Panc1 (cell line): ENCODE results near the gene CSNK1G1. TPM values are rescaled to one million over a fixed set of nuclear protein-coding genes. Genes with fewer than 3 reads are reported as not detected.

ENCODE experiments used
- ATAC-seq: fragments of 200-7000 bp; cut with Tn5 transposase; 2 replicates; pipeline ENCODE4 v1.9.1; 2020; ENCODE audit warnings: mild to moderate bottlenecking, moderate library complexity
- BruUV-seq: library from RNA; stranded (reverse); fragments of 400-500 nt; replicated peaks from 2 replicates; lab custom pipeline; 2021; lab: Mats Ljungman, UMichigan
- CTCF ChIA-PET: fragments of 300-600 bp; sonication (Branson Sonifier 250); formaldehyde crosslinking; loops from one replicate; lab custom pipeline; 2022; ENCODE audit warnings: antibody characterized with exemption; lab: Charles Lee
- POLR2A ChIA-PET: fragments of 300-600 bp; sonication (Branson Sonifier 250); formaldehyde crosslinking; loops from one replicate; lab custom pipeline; 2022; ENCODE audit warnings: antibody characterized with exemption; lab: Charles Lee
- DNase-seq: peaks from one replicate; pipeline ENCODE4 v3.0.0-alpha.2; 2010; ENCODE audit warnings: low read depth, low spot score
- H3K27ac ChIP-seq: 2 replicates; pipeline ENCODE4 v1.5.1; 2011; ENCODE audit warnings: mild to moderate bottlenecking, low read length, inconsistent platforms
- H3K27me3 ChIP-seq: fragments of 200-500 bp; sonication (Bioruptor generic); 2 replicates; pipeline ENCODE4 v1.6.0; 2014; ENCODE audit warnings: low read length, inconsistent platforms; ENCODE audit not compliant: control insufficient read depth, insufficient read depth
- H3K36me3 ChIP-seq: fragments of 200-500 bp; sonication (Bioruptor generic); 2 replicates; pipeline ENCODE4 v1.5.1; 2014; ENCODE audit warnings: inconsistent platforms, mild to moderate bottlenecking, low read length, moderate library complexity; ENCODE audit not compliant: control insufficient read depth, insufficient read depth
- H3K4me1 ChIP-seq: 2 replicates; pipeline ENCODE4 v1.5.1; 2011; ENCODE audit warnings: inconsistent platforms, mild to moderate bottlenecking, low read length, moderate library complexity; ENCODE audit not compliant: control insufficient read depth, insufficient read depth
- H3K4me3 ChIP-seq, 2 experiments: 2 replicates each; pipeline ENCODE4 v1.5.1; 2011 to 2012; ENCODE audit warnings: low read depth in 2 of 2, low read length in 2 of 2, mild to moderate bottlenecking in 2 of 2, inconsistent platforms in 1 of 2, moderate library complexity in 1 of 2
- H3K9me3 ChIP-seq: fragments of 200-500 bp; sonication (Bioruptor generic); 2 replicates; pipeline ENCODE4 v1.5.1; 2014; ENCODE audit warnings: low read depth, mild to moderate bottlenecking, inconsistent platforms, low read length, moderate library complexity; ENCODE audit not compliant: control insufficient read depth, insufficient read depth
- POLR2AphosphoS5 ChIP-seq: IDR thresholded peaks from 2 replicates; pipeline ENCODE4 v1.6.1; 2012; ENCODE audit warnings: mild to moderate bottlenecking, low read depth, low read length, moderate library complexity
- REST ChIP-seq, 2 experiments: IDR thresholded peaks; 2 replicates each; pipeline ENCODE4 v1.6.1; 2011 to 2012; ENCODE audit warnings: low read depth in 2 of 2, control low read depth in 1 of 2, low read length in 1 of 2, mild to moderate bottlenecking in 1 of 2, moderate library complexity in 1 of 2; ENCODE audit not compliant: insufficient read depth in 1 of 2
- SIN3A ChIP-seq: IDR thresholded peaks from 2 replicates; pipeline ENCODE4 v1.6.1; 2012; ENCODE audit warnings: low read depth, mild to moderate bottlenecking, low read length, moderate library complexity, borderline replicate concordance; ENCODE audit not compliant: insufficient read depth
- TCF7L2 ChIP-seq: IDR thresholded peaks from 2 replicates; pipeline ENCODE4 v1.6.1; 2011; ENCODE audit warnings: mild to moderate bottlenecking, low read depth, low read length, inconsistent platforms
- in situ Hi-C: cut with HindIII; loops from 2 replicates; pipeline ENCODE4 v1.10.0; 2016; ENCODE audit warnings: low sequenced_read_pairs, low pct_unique_long_range_greater_than_20kb
- intact Hi-C: fragments of 100-400 bp; cut with micrococcal nuclease; formaldehyde crosslinking; loops from one replicate; pipeline ENCODE4 v1.10.0; 2022; ENCODE audit not compliant: unreplicated experiment
- total RNA-seq: library from RNA; stranded (reverse); gene quantifications from one replicate; pipeline ENCODE4 v1.2.1, GENCODE V29; 2021; ENCODE audit not compliant: unreplicated experiment
- TF ChIP-seq, protein P1 (sequence below): fragments of 450-650 bp; IDR thresholded peaks from 2 replicates; pipeline ENCODE4 v1.5.1; 2017; ENCODE audit warnings: mild to moderate bottlenecking

Gene CSNK1G1
- total RNA-seq, 1 experiment from 2014 or later, result 22.8 TPM

DNA sequence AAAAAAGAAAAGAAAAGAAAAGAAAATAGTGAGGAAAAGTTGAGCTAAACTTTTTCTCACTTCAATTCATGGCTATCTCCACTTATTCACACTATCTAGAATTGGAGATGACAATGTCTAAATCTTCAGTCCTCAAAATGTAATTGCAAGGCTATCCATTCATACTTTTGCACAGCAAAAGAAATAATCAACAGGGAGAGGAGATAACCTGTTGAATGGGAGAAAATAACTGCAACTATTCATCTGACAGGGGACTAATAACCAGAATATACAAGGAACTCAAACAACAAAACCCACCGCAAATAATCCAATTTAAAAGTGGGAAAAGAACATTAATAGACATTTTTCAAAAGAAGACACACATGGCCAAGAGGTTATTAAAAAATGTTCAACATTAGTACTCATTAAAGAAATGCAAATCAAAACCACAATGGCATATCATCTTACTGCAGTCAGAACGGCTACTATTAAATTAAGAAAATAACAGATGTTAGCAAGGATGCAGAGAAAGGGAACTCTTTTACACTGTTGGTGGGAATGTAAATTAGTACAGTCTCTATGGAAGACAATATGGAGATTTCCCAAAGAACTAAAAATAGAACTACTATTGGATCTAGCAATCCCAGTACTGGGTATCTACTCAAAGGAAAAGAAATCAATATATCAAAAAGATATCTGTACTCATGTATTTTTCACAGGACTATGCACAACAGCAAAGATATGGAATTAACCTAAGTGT, 119.6 kb downstream of the CSNK1G1 start:
- intact Hi-C loops (no loop called here), in situ Hi-C loops (no loop called here)
- Histone ChIP-seq H3K27me3 (no peaks in the 10 kb centered on the region), H3K9me3 (no peaks in the 10 kb centered on the region), H3K27ac (no peak overlapping the region), H3K4me1 (peaks cover 4% of the 10 kb centered on the region; the same call in 1 of the 2 replicates), H3K36me3 (no peaks in the 10 kb centered on the region), H3K4me3 (no peak overlapping the region)
- ATAC-seq (no peak), DNase-seq (no peak)
- CTCF ChIA-PET, result no interaction called here
- TF ChIP-seq REST (IDR thresholded peaks at IDR 0.05; ENCODE audit: insufficient read depth in 1 of 2, low read depth in 2 of 2, low read length in 1 of 2), result no peak
- TF ChIP-seq, protein P1, sequence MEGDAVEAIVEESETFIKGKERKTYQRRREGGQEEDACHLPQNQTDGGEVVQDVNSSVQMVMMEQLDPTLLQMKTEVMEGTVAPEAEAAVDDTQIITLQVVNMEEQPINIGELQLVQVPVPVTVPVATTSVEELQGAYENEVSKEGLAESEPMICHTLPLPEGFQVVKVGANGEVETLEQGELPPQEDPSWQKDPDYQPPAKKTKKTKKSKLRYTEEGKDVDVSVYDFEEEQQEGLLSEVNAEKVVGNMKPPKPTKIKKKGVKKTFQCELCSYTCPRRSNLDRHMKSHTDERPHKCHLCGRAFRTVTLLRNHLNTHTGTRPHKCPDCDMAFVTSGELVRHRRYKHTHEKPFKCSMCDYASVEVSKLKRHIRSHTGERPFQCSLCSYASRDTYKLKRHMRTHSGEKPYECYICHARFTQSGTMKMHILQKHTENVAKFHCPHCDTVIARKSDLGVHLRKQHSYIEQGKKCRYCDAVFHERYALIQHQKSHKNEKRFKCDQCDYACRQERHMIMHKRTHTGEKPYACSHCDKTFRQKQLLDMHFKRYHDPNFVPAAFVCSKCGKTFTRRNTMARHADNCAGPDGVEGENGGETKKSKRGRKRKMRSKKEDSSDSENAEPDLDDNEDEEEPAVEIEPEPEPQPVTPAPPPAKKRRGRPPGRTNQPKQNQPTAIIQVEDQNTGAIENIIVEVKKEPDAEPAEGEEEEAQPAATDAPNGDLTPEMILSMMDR, result no peak
- no peak for TF ChIP-seq SIN3A
- TF ChIP-seq POLR2AphosphoS5, result no peak
- TF ChIP-seq TCF7L2, result no peak
- no TSS peak for BruUV-seq
- POLR2A ChIA-PET, result no interaction called here

GRCh38 chr15:64235552-64235951, 120.4 kb downstream of the CSNK1G1 start:
- H3K36me3 ChIP-seq, result no peaks in the 10 kb centered on the region
- intact Hi-C loops (no loop called here), in situ Hi-C loops (no loop called here)
- no peaks in the 10 kb centered on the region for H3K9me3 ChIP-seq
- H3K4me3 ChIP-seq, result no peak overlapping the region
- ATAC-seq (no peak), DNase-seq (no peak)
- H3K4me1 ChIP-seq, result peaks cover 4% of the 10 kb centered on the region; the same call in 1 of the 2 replicates
- POLR2A ChIA-PET, result no interaction called here
- no peak for TF ChIP-seq POLR2AphosphoS5
- no peak for TF ChIP-seq REST (IDR thresholded peaks at IDR 0.05; ENCODE audit: insufficient read depth in 1 of 2, low read depth in 2 of 2, low read length in 1 of 2)
- TF ChIP-seq TCF7L2, result no peak
- TF ChIP-seq SIN3A, result no peak
- TF ChIP-seq, protein P1, result no peak
- H3K27ac ChIP-seq, result no peak overlapping the region
- CTCF ChIA-PET, result no interaction called here
- no TSS peak for BruUV-seq
- no peaks in the 10 kb centered on the region for H3K27me3 ChIP-seq
